GM18870 (cell line): Measurements from ENCODE around the gene OXTR.

Experiments
- ATAC-seq: cut with Tn5 transposase; IDR thresholded peaks from one replicate; pipeline ENCODE4 v1.9.1; 2021; ENCODE audit warnings: moderate library complexity; ENCODE audit not compliant: unreplicated experiment

OXTR gene

DNA sequence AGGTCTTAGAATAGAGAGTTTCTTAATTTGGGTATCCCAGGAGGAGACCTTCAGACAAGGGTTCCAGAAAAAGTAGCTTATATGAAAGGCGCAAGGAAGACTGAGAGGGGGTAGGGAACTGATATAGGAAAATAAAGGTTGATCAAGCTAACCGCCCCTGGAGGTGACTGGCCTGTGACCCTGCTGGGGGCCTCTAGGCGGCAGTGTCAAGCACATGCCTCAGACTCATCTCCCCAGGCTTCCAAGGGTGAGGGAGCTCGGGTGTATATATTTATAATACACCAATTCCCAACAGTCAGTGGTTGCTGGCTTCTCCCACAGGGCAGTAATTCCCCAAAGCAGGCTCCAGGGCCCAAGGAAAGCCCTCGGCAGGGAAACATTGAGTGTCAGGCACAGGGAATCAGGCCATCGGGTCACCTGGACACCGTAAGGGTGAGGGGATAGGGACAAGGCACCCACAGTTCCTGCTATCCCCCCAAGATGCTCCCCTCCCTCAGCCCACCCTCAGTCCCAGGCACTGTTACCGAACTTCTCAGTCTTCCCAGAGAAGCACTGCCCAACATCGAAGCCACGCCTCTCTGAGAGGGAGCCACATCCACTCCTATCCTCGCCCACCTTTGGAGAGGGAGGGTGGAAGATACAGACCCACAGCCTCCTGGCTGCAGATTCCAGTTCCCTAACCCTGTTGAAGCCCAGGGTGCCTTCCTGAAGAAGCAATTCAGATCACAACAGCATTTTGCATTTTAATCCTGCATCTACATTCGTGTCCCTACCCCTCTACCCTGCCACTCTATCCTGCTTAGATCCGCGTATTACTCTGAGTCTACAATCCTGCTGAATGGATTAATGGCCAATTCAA lies 55.3 kb downstream of the OXTR start:
- ATAC-seq: no peak

DNA sequence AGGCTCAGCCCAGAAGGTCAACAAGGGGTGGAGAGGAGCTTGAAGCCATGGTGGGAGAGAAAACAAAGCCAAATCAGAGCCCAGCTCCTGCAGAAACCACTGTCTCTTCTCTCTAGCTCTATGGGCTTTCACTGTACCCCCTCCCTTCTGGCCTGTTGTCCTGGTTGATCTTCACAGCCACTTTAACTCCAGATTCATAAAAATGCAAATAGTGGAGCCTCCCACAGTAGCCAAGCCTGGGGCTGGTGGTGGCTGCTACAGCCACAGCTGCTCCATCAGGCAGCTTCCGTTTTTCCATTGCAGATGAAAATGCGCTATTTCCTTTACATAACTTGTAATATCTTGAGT lies 56.5 kb downstream of the OXTR start:
- no peak for ATAC-seq

DNA sequence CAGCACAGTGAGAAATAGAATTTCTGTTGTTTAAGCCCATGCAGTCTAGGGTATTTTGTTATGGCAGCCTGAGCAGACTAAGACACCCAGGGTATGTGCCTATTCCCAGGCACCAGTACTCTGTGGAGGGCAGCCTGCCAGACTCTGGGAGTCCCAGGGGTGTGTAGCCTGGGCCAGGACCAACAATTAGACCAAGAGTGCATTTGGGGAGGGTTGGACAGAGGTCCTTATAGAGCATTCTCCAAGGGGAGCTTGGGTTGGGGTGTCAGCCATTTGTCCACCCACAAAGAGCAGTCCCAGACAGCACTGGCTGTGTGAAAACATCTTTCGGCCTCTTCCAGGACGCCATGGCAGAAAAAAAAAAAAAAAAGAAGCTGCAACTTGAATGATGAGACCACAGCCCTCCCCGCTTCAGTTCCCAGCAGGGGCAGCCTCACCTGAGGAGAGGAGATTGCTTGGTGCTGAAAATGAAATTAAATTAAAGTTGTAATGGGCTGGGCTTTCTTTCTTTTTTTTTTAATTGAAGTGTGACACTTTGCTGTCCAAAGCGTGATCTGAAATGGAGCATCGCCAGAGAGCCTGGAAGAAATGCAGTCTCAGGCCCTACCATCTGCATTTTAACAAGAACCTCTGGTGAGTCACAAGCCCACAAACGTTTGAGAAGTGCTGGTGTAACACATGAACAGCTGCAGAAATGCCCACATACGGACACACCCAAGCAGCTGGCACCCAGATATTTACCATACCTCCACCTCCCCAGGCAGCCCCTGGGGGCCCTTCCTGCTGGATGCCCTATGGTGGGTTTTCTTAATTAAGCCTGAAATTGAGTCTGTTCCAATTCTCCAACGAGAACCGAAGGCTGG lies 57.1 kb downstream of the OXTR start:
- ATAC-seq: no peak

DNA sequence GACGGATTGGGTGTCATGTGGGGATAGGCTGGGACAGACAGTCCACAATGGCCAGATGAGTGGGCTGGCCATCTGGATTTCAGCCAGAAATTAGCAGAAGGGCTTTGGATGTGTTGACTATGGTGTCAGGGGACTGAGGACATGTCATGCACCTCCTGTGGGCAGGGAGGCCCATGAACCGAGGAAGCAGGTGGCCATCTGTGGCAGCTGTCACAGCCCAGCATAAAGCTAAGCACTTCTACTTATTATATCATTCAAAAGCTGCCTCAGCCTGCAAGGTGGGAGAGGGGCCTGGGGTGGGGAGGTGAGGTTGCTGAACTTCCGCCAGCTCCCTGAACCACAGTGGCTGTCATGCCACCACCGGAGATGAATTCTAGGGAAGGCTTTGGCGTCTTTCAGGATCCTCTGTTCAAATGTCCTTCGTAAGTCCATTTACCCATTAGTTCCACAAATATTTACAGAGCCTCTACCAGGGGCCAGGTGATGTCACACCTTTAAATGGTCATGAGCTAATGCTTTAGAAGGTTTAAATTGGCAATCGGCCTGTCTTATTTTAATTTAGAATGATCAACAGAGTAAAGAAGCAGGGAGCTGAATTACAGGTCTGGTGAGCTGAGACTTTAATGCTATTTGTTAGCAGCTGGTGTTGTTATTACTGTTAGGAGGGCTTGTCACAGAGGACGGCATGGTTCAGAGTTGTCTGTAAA lies 59.5 kb downstream of the OXTR start:
- no peak for ATAC-seq

DNA sequence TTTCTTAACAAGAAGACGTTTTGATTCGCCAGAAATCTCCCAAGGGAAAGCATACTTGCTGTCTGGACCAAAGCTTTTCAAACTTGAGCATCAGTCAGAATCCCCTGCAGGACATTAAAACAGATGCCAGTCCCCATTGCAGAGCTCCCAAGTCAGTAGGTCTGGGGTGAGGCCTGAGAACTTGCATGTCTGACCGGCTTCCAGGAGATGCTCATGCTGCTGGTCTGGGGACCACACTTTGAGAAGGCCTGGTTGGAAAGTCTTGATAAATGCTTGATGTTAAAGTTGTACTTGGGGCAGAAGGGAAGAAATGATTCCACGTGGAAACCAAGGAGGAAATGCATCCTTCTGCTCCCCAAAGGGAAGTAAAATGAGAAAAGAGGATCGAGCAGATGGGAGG lies 60.1 kb downstream of the OXTR start:
- ATAC-seq: no peak

DNA sequence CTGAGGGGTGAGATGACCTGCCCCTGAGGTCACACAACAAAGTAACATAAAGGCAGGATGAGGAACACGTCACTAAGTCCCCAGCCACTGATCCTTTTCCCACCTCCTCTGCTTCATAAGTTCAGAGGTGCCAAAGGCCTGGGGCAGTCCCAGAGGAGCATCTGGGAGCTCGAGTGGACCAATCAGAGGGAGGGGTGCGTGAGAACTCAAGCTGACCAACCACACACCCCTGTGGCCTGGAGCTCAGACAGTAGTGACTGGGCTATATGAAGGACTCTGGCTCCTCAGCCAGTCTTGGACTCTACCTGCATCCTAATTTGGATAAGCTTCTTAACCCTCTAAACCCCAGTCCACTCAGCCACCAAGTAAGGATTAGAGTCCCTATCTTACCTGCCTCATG lies 63.8 kb downstream of the OXTR start:
- no peak for ATAC-seq

GRCh38 chr3:8702560-8702959 lies 66.9 kb downstream of the OXTR start:
- no peak for ATAC-seq
